Endothelial cell (in vitro differentiated cells): ENCODE measurements around the gene WNT8A. TPM values are rescaled to one million over a fixed set of nuclear protein-coding genes. Genes with fewer than 3 reads are reported as not detected.

Experiments
- DNase-seq: peaks from one replicate; pipeline ENCODE4 v3.0.0; 2021; ENCODE audit warnings: low spot score
- H3K27ac Mint-ChIP-seq: one replicate; pipeline ENCODE4 v1.8.0; 2021; ENCODE audit warnings: mixed read lengths, inconsistent platforms; ENCODE audit not compliant: unreplicated experiment
- H3K27me3 Mint-ChIP-seq: one replicate; pipeline ENCODE4 v1.8.0; 2021; ENCODE audit warnings: mild to moderate bottlenecking, moderate library complexity, mixed read lengths, inconsistent platforms; ENCODE audit not compliant: unreplicated experiment
- H3K36me3 Mint-ChIP-seq: one replicate; pipeline ENCODE4 v1.8.0; 2021; ENCODE audit warnings: mild to moderate bottlenecking, low read depth, mixed read lengths, inconsistent platforms; ENCODE audit not compliant: unreplicated experiment
- H3K4me1 Mint-ChIP-seq: one replicate; pipeline ENCODE4 v1.8.0; 2021; ENCODE audit warnings: mild to moderate bottlenecking, mixed read lengths, inconsistent platforms; ENCODE audit not compliant: unreplicated experiment
- H3K4me3 Mint-ChIP-seq: one replicate; pipeline ENCODE4 v1.8.0; 2021; ENCODE audit warnings: mild to moderate bottlenecking, mixed read lengths, inconsistent platforms; ENCODE audit not compliant: unreplicated experiment
- H3K9me3 Mint-ChIP-seq: one replicate; pipeline ENCODE4 v1.8.0; 2021; ENCODE audit warnings: mixed read lengths, inconsistent platforms; ENCODE audit not compliant: unreplicated experiment
- CTCF ChIP-seq: fragments of 200-600 bp; sonication (generic); IDR thresholded peaks from one replicate; pipeline ENCODE4 v1.5.0; 2021; ENCODE audit warnings: antibody characterized with exemption; ENCODE audit not compliant: unreplicated experiment
- total RNA-seq: library from RNA; stranded (reverse); fragmentation: NEBNext Ultra II Directional; extraction: Animal tissue kit (Norgen Biotek cat#: 25700); gene quantifications from one replicate; pipeline ENCODE4 v1.2.1, GENCODE V29; 2021; ENCODE audit not compliant: unreplicated experiment

Gene WNT8A
- total RNA-seq, 1 donor from 2014 or later: 0.69 TPM

DNA sequence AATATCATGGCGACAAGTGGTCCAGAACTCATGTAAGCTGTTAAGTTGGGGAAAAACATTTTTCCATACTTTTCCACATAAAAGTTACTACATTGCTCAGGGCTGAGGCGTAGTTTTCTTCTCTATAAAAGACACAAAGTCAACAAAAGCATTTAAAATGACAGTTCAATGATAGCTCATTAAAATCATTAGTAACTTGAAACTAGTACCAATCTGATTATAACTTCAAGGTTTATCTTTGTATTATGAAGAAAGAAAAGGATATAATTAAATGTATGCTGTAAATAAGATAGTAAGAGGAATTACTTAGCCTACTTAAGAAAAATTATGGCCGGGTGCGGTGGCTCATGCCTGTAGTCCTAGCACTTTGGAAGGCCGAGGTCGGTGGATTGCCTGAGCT, 45.5 kb downstream of the WNT8A start:
- no peak for TF ChIP-seq CTCF
- H3K4me3 Mint-ChIP-seq: no peak overlapping the region
- H3K4me1 Mint-ChIP-seq: no peaks in the 10 kb centered on the region
- H3K36me3 Mint-ChIP-seq: no peaks in the 10 kb centered on the region
- no peaks in the 10 kb centered on the region for H3K9me3 Mint-ChIP-seq
- no peaks in the 10 kb centered on the region for H3K27me3 Mint-ChIP-seq
- no peak for DNase-seq
- no peak overlapping the region for H3K27ac Mint-ChIP-seq

DNA sequence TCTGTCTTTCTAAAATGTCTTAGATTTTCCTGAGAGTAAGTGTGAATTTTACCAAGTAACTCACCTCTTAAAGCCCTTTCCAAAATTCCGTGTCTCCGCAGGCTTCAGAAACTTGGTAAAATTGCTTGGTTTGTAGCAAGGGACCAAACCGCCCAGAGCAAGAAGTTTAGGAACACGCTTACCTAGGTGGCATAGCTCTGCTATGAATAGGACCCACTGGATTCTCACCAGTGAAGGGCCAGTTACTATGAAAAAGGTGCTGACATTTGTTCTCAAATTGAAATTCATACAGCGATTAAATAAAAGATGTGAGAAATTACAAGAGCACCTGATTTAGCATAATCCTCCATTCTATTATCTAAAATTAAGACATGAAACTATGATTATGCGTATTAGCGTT, 48.7 kb downstream of the WNT8A start:
- no peaks in the 10 kb centered on the region for H3K4me1 Mint-ChIP-seq
- no peaks in the 10 kb centered on the region for H3K36me3 Mint-ChIP-seq
- H3K27ac Mint-ChIP-seq: no peak overlapping the region
- DNase-seq: no peak
- no peaks in the 10 kb centered on the region for H3K27me3 Mint-ChIP-seq
- TF ChIP-seq CTCF: no peak
- H3K4me3 Mint-ChIP-seq: no peak overlapping the region
- H3K9me3 Mint-ChIP-seq: no peaks in the 10 kb centered on the region

DNA sequence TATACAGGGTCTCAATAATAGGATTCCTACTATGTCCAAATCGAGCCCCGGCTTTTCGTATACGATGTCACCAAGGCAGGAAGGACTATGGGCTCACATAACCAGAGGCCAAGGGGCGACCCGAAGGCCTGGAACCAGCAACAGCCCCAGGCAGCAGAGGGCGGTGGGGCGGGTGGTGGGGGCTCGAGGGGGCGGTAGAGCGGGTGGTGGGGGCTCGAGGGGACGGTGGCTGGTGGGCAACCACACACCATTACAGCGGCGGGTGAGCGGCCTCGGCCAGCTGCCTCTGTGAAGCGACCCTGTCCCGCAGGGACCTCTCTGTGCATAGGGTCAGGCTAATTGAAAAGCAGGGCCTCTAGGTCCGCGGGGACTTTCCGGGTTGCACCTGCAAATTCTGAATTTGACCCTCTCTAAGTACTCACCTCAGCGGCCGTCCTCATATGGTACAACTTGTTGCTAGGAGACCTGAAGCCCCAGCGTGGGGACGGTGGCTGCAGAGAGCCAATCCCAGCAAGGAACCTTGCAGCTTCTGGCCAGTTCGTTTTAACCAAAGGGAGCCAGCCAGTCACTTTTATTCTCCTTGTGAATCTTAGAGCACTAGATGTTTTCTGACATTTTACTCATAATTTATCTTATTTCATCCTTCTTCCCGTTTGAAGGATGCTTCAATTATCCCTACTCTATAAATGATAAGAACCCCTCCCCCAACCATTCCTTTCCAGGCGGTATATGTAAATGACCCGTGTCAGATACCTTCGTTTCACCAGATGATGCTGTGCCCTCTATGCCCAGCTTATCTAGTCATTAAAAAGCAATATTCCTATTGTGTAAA, 55.3 kb downstream of the WNT8A start, which contains the start of gene NME5:
TSS of gene NME5 (minus strand) at position 480 of the 832 bp plus-strand sequence. CDS start 648 bp downstream, outside the sequence.
- no peak within 1 kb of the TSS for H3K27ac Mint-ChIP-seq
- H3K4me3 Mint-ChIP-seq: peak within 1 kb of the TSS; percentile 89
- no peaks in the 10 kb centered on the region for H3K4me1 Mint-ChIP-seq

DNA sequence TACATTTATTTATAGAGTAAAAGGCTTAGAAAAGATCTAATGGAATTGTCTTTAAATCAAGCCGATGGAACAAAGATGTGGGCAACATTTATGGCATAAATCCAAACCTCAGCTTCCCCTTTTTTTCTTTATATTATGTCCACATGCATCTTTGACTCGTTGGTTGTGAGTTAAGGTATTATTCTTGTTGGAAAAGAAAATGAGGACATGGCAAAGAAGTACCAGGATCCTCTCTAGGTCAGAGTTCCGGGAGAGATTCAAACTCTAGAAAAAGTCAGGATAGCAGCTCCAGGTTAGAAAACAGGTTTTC, 55.9 kb downstream of the WNT8A start:
- Mint-ChIP-seq H3K9me3 (no peaks in the 10 kb centered on the region), H3K27ac (no peak overlapping the region), H3K4me3 (peak overlapping the region; percentile 89), H3K4me1 (no peaks in the 10 kb centered on the region), H3K36me3 (no peaks in the 10 kb centered on the region), H3K27me3 (peaks cover 2% of the 10 kb centered on the region)
- no peak for DNase-seq
- TF ChIP-seq CTCF: no peak

More for the DNA sequence above, 55.3 kb downstream of the WNT8A start, which contains the start of gene NME5:
- no peak for TF ChIP-seq CTCF
- Mint-ChIP-seq H3K36me3 (no peaks in the 10 kb centered on the region), H3K9me3 (no peaks in the 10 kb centered on the region), H3K27me3 (peaks cover 2% of the 10 kb centered on the region)
- DNase-seq: peak; percentile 62

DNA sequence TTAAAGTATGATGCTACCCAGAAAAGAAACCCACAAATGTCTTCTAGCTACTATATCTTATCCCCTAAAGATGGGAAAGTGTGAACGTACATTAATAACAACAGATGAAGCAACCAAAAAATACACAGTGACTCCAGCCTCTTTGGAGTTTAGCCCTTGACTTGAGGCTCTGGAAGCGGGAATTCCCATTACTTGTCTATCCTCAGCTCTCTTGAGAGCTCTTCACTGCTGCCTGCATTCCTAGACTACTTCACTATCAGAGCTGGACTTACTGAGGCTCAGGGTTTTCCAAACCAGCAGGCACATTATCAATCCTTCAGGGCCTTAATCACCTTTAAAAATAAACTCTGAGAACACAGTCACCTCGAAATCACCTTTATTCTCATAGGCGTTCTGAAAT, 56.4 kb downstream of the WNT8A start:
- no peak overlapping the region for H3K27ac Mint-ChIP-seq
- no peaks in the 10 kb centered on the region for H3K4me1 Mint-ChIP-seq
- DNase-seq: no peak
- TF ChIP-seq CTCF: no peak
- peaks cover 2% of the 10 kb centered on the region for H3K27me3 Mint-ChIP-seq
- no peak overlapping the region for H3K4me3 Mint-ChIP-seq
- H3K36me3 Mint-ChIP-seq: no peaks in the 10 kb centered on the region
- H3K9me3 Mint-ChIP-seq: no peaks in the 10 kb centered on the region
